ENCODE measurements around the gene MARS1. TPM values are rescaled to one million over a fixed set of nuclear protein-coding genes. Genes with fewer than 3 reads are reported as not detected.

MARS1 gene
- total RNA-seq, 2 donors from 2014 or later, result 254 to 263 TPM

- Mint-ChIP-seq H3K4me1 (peaks cover 8% of the 10 kb centered on the region), H3K27me3 (ENCODE audit: insufficient read depth) (peaks cover under 1% of the 10 kb centered on the region), H3K36me3 (ENCODE audit: low read depth) (no peaks in the 10 kb centered on the region), H3K27ac (no peak overlapping the region), H3K9me3 (no peaks in the 10 kb centered on the region), H3K4me3 (no peak overlapping the region)
- Histone ChIP-seq H3K27me3 (ENCODE audit: control insufficient read depth, insufficient read depth, low read length, poor library complexity, severe bottlenecking) (no peaks in the 10 kb centered on the region), H3K9ac (ENCODE audit: extremely low read depth, low read length, poor library complexity, severe bottlenecking) (no peak overlapping the region), H3K9me3 (ENCODE audit: control insufficient read depth, low read length) (no peaks in the 10 kb centered on the region), H3K27ac (ENCODE audit: low read depth, low read length) (no peak overlapping the region), H3K4me1 (ENCODE audit: control insufficient read depth, insufficient read depth, low read length) (no peaks in the 10 kb centered on the region), H3K36me3 (ENCODE audit: control insufficient read depth, insufficient read depth, low read length) (no peaks in the 10 kb centered on the region), H3K4me3 (ENCODE audit: low read length) (no peak overlapping the region)
- WGBS, 2 experiments (ENCODE audit: insufficient coverage in 1 of 2, insufficient read length in 1 of 2), result 92 to 99% methylated on average over 3 of the region's 3 CpGs
- no peak for TF ChIP-seq CTCF (conservative IDR thresholded peaks at IDR 0.05)
- DNase-seq, result no peak
These were observed 37.8 kb upstream of the MARS1 start for GRCh38 chr12:57450057-57450456.

- no peaks in the 10 kb centered on the region for H3K36me3 Mint-ChIP-seq (ENCODE audit: low read depth)
- no peak overlapping the region for H3K4me3 Mint-ChIP-seq
- H3K9ac ChIP-seq (ENCODE audit: extremely low read depth, low read length, poor library complexity, severe bottlenecking), result no peak overlapping the region
- peaks cover 8% of the 10 kb centered on the region for H3K27me3 Mint-ChIP-seq (ENCODE audit: insufficient read depth)
- H3K9me3 Mint-ChIP-seq, result no peaks in the 10 kb centered on the region
- no peak overlapping the region for H3K27ac Mint-ChIP-seq
- no peaks in the 10 kb centered on the region for H3K4me1 ChIP-seq (ENCODE audit: control insufficient read depth, insufficient read depth, low read length)
- DNase-seq, result no peak
- no peak overlapping the region for H3K27ac ChIP-seq (ENCODE audit: low read depth, low read length)
- no peaks in the 10 kb centered on the region for H3K27me3 ChIP-seq (ENCODE audit: control insufficient read depth, insufficient read depth, low read length, poor library complexity, severe bottlenecking)
- TF ChIP-seq CTCF (conservative IDR thresholded peaks at IDR 0.05), result no peak
- H3K9me3 ChIP-seq (ENCODE audit: control insufficient read depth, low read length), result no peaks in the 10 kb centered on the region
- H3K36me3 ChIP-seq (ENCODE audit: control insufficient read depth, insufficient read depth, low read length), result no peaks in the 10 kb centered on the region
- 88 to 93% methylated on average over 3 to 6 of the region's 6 CpGs for WGBS, 2 experiments (ENCODE audit: insufficient coverage in 1 of 2, insufficient read length in 1 of 2)
- H3K4me3 ChIP-seq (ENCODE audit: low read length), result no peak overlapping the region
- H3K4me1 Mint-ChIP-seq, result peaks cover 20% of the 10 kb centered on the region
These were observed 36.6 kb upstream of the MARS1 start for GRCh38 chr12:57451233-57451778.

- peaks cover 20% of the 10 kb centered on the region for H3K4me1 Mint-ChIP-seq
- no peak overlapping the region for H3K4me3 ChIP-seq (ENCODE audit: low read length)
- no peaks in the 10 kb centered on the region for H3K9me3 Mint-ChIP-seq
- peak; percentile 72 for DNase-seq
- no peak overlapping the region for H3K4me3 Mint-ChIP-seq
- TF ChIP-seq CTCF (conservative IDR thresholded peaks at IDR 0.05), result no peak
- H3K36me3 ChIP-seq (ENCODE audit: control insufficient read depth, insufficient read depth, low read length), result no peaks in the 10 kb centered on the region
- H3K27ac Mint-ChIP-seq, result no peak overlapping the region
- no peak overlapping the region for H3K9ac ChIP-seq (ENCODE audit: extremely low read depth, low read length, poor library complexity, severe bottlenecking)
- no peak overlapping the region for H3K27ac ChIP-seq (ENCODE audit: low read depth, low read length)
- peaks cover 8% of the 10 kb centered on the region for H3K27me3 Mint-ChIP-seq (ENCODE audit: insufficient read depth)
- WGBS, 2 experiments (ENCODE audit: insufficient coverage in 1 of 2, insufficient read length in 1 of 2), result 67 to 77% methylated on average over 5 to 7 of the region's 9 CpGs
- no peaks in the 10 kb centered on the region for H3K9me3 ChIP-seq (ENCODE audit: control insufficient read depth, low read length)
- H3K36me3 Mint-ChIP-seq (ENCODE audit: low read depth), result no peaks in the 10 kb centered on the region
- no peaks in the 10 kb centered on the region for H3K4me1 ChIP-seq (ENCODE audit: control insufficient read depth, insufficient read depth, low read length)
- H3K27me3 ChIP-seq (ENCODE audit: control insufficient read depth, insufficient read depth, low read length, poor library complexity, severe bottlenecking), result no peaks in the 10 kb centered on the region
These were observed 35.5 kb upstream of the MARS1 start for GRCh38 chr12:57452181-57452936.

All from endodermal cell (in vitro differentiated cells).